Left lung (tissue), 10 donors: ENCODE measurements around the gene CLRN2. TPM values are rescaled to one million over a fixed set of nuclear protein-coding genes. Genes with fewer than 3 reads are reported as not detected.

Experiments
- ATAC-seq: fragments of 200-7000 bp; cut with Tn5 transposase; one replicate; pipeline ENCODE4 v1.9.1; 2020; ENCODE audit warnings: moderate library complexity
- DNase-seq, 4 donors: peaks; one replicate each; pipeline ENCODE4 v3.0.0-alpha.2; 2013 to 2020
- H3K27ac ChIP-seq, 2 donors: fragments of 200-600 bp; sonication (generic) in 1 of 2; one replicate each; pipeline versions ENCODE4 v1.5.0 to v1.8.0; 2020 to 2021
- H3K27me3 ChIP-seq, 2 donors: fragments of 200-600 bp; sonication (generic) in 1 of 2; one replicate each; pipeline versions ENCODE4 v1.5.0 to v1.8.0; 2020 to 2021
- H3K36me3 ChIP-seq, 2 donors: fragments of 200-600 bp; sonication (generic) in 1 of 2; one replicate each; pipeline versions ENCODE4 v1.5.0 to v1.8.0; 2020 to 2021
- H3K4me1 ChIP-seq, 2 donors: fragments of 200-600 bp; one replicate each; pipeline ENCODE4 v1.8.0; 2021
- H3K4me3 ChIP-seq, 2 donors: fragments of 200-600 bp; sonication (generic) in 1 of 2; one replicate each; pipeline versions ENCODE4 v1.5.0 to v1.8.0; 2020 to 2021; ENCODE audit warnings: mild to moderate bottlenecking in 1 of 2
- H3K9me3 ChIP-seq, 2 donors: fragments of 200-600 bp; sonication (generic) in 1 of 2; one replicate each; pipeline versions ENCODE4 v1.5.0 to v1.8.0; 2020 to 2021
- CTCF ChIP-seq, 2 donors: fragments of 200-600 bp; sonication (generic) in 1 of 2; IDR thresholded peaks; one replicate each; pipeline versions ENCODE4 v1.5.0 to v1.8.0; 2021; ENCODE audit warnings: antibody characterized with exemption in 2 of 2
- intact Hi-C, 2 donors: fragments of 100-400 bp; cut with DNase I; formaldehyde crosslinking; loops; one replicate each; pipeline versions ENCODE4 v1.11.2 to v1.14.2; 2022
- polyA plus RNA-seq, 6 donors: library from polyadenylated mRNA; unstranded; fragments of 120-200 nt; gene quantifications; one replicate each; pipeline ENCODE4 v1.2.1, GENCODE V29; 2013; ENCODE audit not compliant: insufficient read length in 6 of 6
- total RNA-seq, 2 donors: library from RNA; stranded (reverse); fragmentation: NEBNext Ultra II Directional; extraction: Animal tissue kit (Norgen Biotek cat#: 25700); gene quantifications; one replicate each; pipeline ENCODE4 v1.2.1, GENCODE V29; 2021
- donor health status: DM: no; HTN: yes; CAD: no.
- donor health status: DM: no; HTN: no; CAD: no.

Gene CLRN2
- total and polyA plus RNA-seq, 8 donors, result 0.20 TPM; not detected in 7

DNA sequence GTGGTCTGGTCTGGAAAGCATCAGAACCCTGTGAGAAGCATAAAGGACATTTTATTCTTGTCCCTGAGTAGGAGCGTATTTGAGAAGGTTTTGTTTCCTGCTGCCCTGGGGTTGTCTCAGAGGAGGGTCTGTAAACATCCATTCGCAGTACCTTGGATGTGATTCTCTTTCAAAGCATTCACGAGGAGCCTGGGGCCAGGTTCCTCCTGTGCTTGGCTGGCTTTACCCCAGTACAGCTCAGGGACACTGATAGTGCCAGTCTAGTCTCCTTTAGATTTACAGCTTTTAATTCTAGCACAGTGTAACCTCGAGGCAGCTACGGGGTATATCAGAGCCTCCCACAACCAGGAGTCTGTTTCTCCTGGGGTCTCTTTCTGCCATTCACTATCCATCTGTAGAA lies 2.7 kb downstream of the CLRN2 start:
- Histone ChIP-seq H3K4me1 (peaks cover 0 to 5% of the 10 kb centered on the region in 2 donors), H3K4me3 (no peak overlapping the region), H3K27me3 (no peaks in the 10 kb centered on the region), H3K9me3 (no peaks in the 10 kb centered on the region), H3K27ac (no peak overlapping the region), H3K36me3 (no peaks in the 10 kb centered on the region)
- intact Hi-C loops, result no loop called here
- DNase-seq (no peak), ATAC-seq (no peak)
- no peak for TF ChIP-seq CTCF (IDR thresholded peaks at IDR 0.05)

- Histone ChIP-seq H3K9me3 (no peaks in the 10 kb centered on the region), H3K4me3 (no peak overlapping the region), H3K27me3 (no peaks in the 10 kb centered on the region), H3K4me1 (no peaks in the 10 kb centered on the region), H3K27ac (no peak overlapping the region), H3K36me3 (no peaks in the 10 kb centered on the region)
- no peak for TF ChIP-seq CTCF (IDR thresholded peaks at IDR 0.05)
- DNase-seq, result no peak
- intact Hi-C loops, result no loop called here
- ATAC-seq, result no peak
Measured at GRCh38 chr4:17521595-17521994, 6.6 kb downstream of the CLRN2 start.

- no peak for DNase-seq
- no peaks in the 10 kb centered on the region for H3K27me3 ChIP-seq
- no peak overlapping the region for H3K4me3 ChIP-seq
- no peak for ATAC-seq
- no peak overlapping the region for H3K27ac ChIP-seq
- H3K4me1 ChIP-seq, result no peaks in the 10 kb centered on the region
- H3K9me3 ChIP-seq, result no peaks in the 10 kb centered on the region
- no peaks in the 10 kb centered on the region for H3K36me3 ChIP-seq
- intact Hi-C loops, result no loop called here
- TF ChIP-seq CTCF (IDR thresholded peaks at IDR 0.05), result no peak
Measured at GRCh38 chr4:17523662-17524061, 8.7 kb downstream of the CLRN2 start.

DNA sequence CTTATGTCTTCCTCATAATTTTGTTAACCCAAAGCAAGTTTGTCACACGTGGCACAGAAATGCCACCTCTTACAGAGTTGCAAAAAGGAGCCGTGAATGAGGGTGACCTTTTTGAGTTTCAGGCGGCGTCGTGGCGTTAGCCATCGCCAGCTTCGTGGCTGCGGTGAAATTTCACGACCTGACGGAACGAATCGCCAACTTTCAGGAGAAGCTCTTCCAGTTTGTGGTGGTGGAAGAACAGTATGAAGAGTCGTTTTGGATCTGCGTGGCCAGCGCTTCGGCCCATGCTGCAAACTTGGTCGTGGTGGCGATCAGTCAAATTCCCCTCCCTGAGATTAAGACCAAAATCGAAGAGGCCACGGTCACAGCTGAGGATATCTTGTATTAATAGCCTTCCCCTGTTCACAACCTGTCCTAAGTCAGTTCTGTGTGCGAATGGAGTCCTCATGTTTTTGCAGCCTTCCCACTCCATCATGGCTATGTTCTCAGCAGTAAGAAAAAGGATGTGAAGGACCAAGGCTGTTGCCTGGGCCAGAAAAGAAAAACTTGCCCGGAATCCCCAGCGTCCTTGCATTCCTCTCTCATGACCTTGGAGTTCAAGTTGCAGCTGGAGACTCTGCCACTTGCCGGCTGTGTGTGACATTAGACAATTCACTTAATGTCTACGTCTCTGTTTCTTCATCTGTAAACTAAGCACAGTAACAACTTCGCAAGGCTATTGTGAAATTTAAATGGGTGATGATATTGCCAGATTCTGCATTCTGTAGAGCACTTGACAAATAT lies 11.9 kb downstream of the CLRN2 start:
- DNase-seq (no peak), ATAC-seq (no peak)
- Histone ChIP-seq H3K9me3 (no peaks in the 10 kb centered on the region), H3K27me3 (no peaks in the 10 kb centered on the region), H3K4me3 (no peak overlapping the region), H3K4me1 (no peaks in the 10 kb centered on the region), H3K36me3 (no peaks in the 10 kb centered on the region), H3K27ac (no peak overlapping the region)
- intact Hi-C loops, result no loop called here
- no peak for TF ChIP-seq CTCF (IDR thresholded peaks at IDR 0.05)

GRCh38 chr4:17528551-17529165 lies 13.7 kb downstream of the CLRN2 start:
- Histone ChIP-seq H3K4me3 (no peak overlapping the region), H3K9me3 (no peaks in the 10 kb centered on the region), H3K4me1 (no peaks in the 10 kb centered on the region), H3K27me3 (no peaks in the 10 kb centered on the region), H3K27ac (no peak overlapping the region), H3K36me3 (no peaks in the 10 kb centered on the region)
- intact Hi-C loops, result no loop called here
- TF ChIP-seq CTCF (IDR thresholded peaks at IDR 0.05), result no peak
- DNase-seq (no peak), ATAC-seq (no peak)
